Hematopoietic multipotent progenitor cell treated with erythropoietin and hydrocortisone succinate and interleukin-3 and kit ligand, for 15 days (in vitro differentiated cells): ENCODE measurements around the gene LTBP1.
A peak's percentile ranks its signal among the peaks of the same experiment; 100 is the strongest.
"Not testable (repeated sequence)": the region's sequence is repeated elsewhere in the genome, so short reads cannot be mapped to it uniquely, and the experiment has no call there.

Experiments
- DNase-seq: peaks from one replicate; pipeline ENCODE4 v3.0.0-alpha.2; 2015; ENCODE audit warnings: low spot score

LTBP1 gene

GRCh38 chr2:33222309-33222708 is 275.6 kb downstream of the LTBP1 start:
- DNase-seq = no peak

- no peak for DNase-seq
These were observed 277.1 kb downstream of the LTBP1 start for GRCh38 chr2:33223856-33224255.

DNA sequence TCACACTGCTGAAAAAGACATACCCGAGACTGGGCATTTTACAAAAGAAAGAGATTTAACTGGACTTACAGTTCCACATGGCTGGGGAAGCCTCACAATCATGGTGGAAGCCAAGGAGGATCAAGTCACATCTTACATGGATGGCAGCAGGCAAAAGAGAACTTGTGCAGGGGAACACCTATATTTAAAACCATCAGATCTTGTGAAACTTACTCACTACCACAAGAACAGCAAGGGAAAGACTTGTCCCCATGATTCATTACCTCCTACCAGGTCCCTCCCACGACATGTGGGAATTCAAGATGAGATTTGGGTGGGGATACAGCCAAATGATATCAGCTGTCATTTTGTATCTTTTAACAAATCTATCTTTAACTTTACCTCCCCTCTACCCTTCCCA is 278.6 kb downstream of the LTBP1 start:
- no peak for DNase-seq

- peak; percentile 38 for DNase-seq
These were observed 279.8 kb downstream of the LTBP1 start for GRCh38 chr2:33226546-33226945.

DNA sequence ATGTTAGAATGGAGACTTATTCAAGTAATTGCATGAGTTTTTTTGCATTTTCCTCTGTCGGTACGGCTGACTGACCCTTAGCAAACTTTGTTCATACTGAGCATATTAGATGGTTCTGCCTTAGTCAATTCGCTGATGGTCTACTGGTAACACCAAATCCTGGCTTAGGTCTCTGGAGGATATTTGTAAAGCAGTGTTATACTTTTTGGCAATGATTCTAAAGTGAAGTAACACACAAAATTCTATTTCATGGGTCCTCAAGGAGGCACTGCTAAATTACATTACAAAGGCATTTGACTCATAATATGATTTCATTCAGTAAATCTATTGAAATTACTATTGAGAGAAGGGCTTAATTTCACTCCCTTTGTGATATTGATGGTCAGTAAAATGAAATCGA is 282.9 kb downstream of the LTBP1 start:
- DNase-seq = no peak

- DNase-seq = no peak
These were observed 283.4 kb downstream of the LTBP1 start for GRCh38 chr2:33230195-33230594.

DNA sequence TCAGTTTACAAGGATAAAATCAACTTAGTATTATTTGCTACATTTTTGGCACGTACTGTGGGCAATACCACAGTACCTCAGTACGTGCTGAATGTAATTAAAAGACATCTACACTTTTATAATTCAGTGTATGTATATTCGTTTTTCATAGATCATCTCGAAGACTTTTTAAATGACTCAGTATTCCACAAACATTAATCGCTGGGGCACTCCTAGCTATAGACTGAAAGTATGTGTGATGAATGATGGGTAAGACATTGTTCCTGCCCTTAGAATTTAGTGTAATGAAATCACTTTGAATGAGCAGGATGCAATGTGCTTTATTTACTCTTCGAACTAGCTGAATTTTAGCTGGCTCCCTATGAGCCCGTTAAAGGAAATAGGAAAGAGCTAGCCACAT is 284.1 kb downstream of the LTBP1 start:
- no peak for DNase-seq

DNA sequence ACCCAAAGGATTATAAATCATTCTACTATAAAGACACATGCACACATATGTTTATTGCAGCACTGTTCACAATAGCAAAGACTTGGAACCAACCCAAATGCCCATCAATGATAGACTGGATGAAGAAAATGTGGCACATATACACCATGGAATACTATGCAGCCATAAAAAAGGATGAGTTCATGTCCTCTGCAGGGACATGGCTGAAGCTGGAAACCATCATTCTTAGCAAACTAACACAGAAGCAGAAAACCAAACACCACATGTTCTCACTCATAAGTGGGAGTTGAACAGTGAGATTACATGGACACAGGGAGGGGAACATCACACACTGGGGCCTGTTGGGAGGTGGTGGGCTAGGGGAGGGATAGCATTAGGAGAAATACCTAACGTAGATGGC is 288.8 kb downstream of the LTBP1 start:
- not testable (repeated sequence) for DNase-seq

DNA sequence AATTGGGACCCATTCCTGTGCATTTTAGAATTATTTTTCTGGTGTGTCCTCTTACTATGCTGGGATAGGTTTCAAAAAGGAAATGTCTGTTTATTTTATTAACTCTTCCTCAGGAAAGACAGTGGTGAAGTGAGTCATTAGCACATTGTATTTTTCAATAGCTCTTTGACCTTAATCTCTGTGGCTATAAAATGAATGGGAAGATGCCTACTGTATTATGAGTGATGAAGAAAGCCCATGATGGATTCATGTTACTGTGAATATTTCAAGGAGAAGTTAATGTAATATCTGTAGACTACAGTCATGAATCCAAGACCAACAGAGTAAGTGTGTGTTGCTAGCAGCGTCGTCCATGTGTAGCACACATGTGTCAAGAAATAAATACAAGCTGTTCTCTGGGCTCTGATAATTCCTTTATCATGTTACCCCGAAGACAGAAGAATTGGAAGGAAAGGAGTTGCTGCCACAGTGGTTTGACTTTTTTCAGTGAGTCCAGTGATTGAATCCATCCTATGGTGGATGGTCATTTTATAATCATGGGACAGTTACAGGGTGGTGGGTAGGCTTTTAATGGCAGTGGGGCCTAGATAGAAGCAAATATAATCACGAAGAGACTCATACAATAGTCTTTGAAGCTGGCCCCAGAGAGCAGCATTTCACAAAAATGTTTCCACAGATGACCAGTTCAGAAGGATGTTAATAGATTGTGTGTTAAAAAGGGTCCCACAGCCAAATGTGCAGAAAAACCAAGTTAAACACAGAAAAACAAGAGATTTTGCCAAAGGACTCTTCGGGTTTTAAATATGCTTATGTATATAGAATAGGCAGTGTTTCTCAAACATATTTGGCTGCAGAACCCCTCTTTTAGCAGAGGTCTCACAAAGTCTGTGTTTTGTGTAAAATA is 290.0 kb downstream of the LTBP1 start:
- no peak for DNase-seq

DNA sequence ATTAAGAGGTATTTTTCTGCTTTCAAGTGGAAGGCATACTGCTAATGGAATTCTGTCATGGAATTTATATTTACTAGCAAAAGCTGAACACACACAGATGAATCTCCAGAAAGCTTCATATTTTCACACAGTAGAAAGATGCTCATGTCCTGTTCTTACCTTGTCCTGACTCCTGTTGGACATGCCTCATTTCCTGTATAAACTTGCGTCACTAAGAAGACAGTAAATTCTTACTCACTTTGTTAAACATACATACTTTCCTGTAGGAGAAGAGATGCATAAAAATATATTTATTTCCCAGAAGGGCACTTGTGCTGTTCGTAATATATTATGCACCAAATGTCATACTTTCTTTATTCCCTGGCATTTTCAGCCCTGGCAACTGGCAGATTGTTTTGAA is 291.4 kb downstream of the LTBP1 start:
- DNase-seq = no peak

DNA sequence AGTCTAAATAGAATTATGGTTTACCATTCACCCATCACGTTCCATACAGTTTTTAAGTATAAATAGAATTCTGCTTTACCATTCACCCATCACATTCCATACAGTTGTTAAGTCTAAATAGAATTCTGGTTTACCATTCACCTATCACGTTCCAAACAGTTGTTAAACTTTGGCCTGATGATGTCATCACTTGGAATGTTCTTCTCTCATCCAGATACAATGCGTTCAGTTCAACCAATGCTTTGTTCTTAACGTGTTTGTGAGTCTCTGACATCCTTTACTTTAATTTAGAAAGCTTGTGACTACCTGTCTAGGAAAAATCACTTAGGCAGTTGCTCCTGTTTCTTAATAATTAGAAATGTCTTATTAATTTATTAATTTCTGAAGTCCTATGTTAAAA is 293.4 kb downstream of the LTBP1 start:
- DNase-seq = no peak

GRCh38 chr2:33241072-33241471 is 294.3 kb downstream of the LTBP1 start:
- DNase-seq = no peak

GRCh38 chr2:33241581-33241980 is 294.8 kb downstream of the LTBP1 start:
- no peak for DNase-seq

DNA sequence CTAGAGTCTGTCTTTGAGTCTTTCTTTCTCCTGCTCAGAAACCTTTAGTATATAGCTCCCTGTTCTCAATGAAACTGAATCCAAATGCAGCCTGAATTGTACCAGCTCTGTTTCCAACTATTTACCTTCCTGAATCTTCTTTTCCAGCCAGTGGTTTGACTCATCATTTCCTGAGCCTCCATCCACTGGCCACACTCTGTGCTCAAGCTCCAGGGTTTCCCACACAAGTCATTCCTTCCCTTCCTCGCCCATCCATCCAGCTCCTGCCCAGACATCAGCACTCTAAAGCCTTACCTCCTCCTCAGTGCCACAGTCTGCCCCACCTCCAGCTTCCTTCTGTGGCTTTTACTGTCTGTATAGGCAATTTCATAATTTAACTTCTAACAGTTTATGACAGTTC is 296.1 kb downstream of the LTBP1 start:
- DNase-seq = no peak

GRCh38 chr2:33246432-33246831 is 299.7 kb downstream of the LTBP1 start:
- no peak for DNase-seq

DNA sequence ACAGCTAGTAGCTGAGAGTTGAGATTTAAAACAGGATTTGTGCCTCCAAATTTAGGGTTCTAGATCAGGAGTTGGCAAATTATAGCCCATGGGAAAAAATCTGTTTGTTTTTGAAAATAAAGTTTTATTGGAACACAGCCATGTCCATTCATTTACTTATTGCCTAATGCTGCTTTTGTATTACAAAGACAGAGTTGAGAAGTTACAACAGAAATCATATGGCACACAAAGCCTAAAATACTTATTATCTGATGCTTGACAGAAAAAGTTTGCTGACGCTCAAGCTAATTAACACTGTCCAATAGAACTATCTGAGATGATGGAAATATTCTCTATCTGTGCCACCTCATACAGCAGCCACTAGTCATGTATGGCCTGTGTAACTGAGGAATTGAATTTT is 300.6 kb downstream of the LTBP1 start:
- no peak for DNase-seq

GRCh38 chr2:33250417-33251029 is 303.8 kb downstream of the LTBP1 start:
- DNase-seq = no peak

DNA sequence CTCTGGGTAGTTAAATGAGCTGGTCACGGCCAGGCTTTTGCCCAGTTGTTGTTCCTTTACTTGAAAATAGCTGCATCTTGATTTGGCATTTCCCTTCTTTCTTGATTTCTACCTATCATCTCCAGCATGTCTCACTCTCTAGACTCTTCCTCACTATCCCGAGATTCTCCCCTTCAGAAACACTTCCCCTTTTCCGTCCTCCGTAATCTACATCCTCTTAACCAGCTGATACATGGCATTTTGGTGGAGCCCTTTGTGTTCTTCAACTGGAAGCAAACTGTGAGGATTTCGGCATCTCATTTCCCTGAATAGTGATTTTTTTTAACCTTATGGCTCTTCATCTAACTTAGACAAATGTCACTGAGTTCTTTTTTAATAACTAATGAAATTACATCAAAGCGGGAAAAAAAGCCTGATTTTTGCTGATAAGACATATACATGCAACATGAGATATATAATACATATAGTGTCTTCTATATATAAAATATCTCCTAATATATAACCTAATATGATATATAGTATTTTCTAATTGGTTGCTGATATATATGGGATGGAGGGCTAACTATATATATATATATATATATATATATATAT is 309.5 kb downstream of the LTBP1 start:
- no peak for DNase-seq

GRCh38 chr2:33258387-33258786 is 311.6 kb downstream of the LTBP1 start:
- DNase-seq = no peak

- DNase-seq = no peak
These were observed 315.3 kb downstream of the LTBP1 start for GRCh38 chr2:33262097-33262496.

DNA sequence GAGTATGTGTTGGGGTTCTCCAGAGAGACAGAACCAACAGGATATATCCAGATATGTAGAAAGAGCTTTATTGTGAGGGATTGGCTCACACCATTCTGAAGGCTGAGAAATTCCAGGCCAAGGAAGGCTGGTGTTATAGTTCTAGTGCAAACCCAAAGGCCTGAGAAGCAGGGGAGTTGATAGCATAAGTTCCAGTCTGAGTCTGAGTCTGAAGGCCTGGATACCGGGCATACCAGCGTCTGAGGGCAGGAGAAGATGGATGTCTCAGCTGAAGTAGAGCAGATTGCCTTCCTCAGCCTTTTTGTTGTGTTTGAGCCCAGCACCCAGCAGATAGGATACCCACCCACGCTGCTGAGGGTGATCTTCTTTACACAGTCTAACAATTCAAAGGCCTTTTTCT is 318.0 kb downstream of the LTBP1 start:
- no peak for DNase-seq

- DNase-seq = no peak
These were observed 319.0 kb downstream of the LTBP1 start for GRCh38 chr2:33265584-33266338.

DNA sequence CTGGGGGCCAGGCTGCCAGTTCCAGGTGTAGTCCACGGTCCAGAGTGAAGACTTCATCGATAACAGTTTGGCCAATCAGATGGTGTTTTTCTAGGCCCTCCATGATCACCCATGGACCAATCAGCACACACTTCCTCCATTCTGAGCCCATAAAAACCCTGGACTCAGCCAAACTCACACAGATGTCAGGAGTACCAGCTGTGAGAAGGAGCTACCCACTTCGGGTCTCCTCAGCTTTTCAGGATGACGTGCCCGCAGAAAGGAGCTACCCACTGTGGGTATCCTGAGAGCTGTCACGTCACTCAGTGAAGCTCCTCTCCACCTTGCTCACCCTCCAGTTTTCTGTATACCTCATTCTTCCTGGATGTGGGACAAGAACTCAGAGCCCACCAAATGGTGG is 319.7 kb downstream of the LTBP1 start:
- DNase-seq = no peak
